Neutrophil (primary cell): ENCODE results near the gene AIP.
"Not testable (repeated sequence)": the region's sequence is repeated elsewhere in the genome, so short reads cannot be mapped to it uniquely, and the experiment has no call there.

Source experiments
- H3K27ac ChIP-seq: fragments of 200-600 bp; sonication (generic); 2 replicates; pipeline ENCODE4 v1.5.1; 2016; ENCODE audit warnings: mild to moderate bottlenecking, moderate library complexity
- H3K27me3 ChIP-seq: fragments of 200-600 bp; sonication (generic); 2 replicates; pipeline ENCODE4 v1.6.0; 2016; ENCODE audit warnings: mild to moderate bottlenecking
- H3K36me3 ChIP-seq: fragments of 200-600 bp; sonication (generic); 2 replicates; pipeline ENCODE4 v1.5.1; 2017
- H3K4me1 ChIP-seq, 2 experiments: fragments of 200-600 bp in 1 of 2; sonication (generic) in 1 of 2; 1 replicate in 1 of 2; 2 replicates in 1 of 2; pipeline versions ENCODE4 v1.5.1 to v1.6.1; 2013 to 2016; ENCODE audit warnings: low read depth in 1 of 2, low read length in 1 of 2, mild to moderate bottlenecking in 1 of 2, moderate library complexity in 1 of 2; ENCODE audit not compliant: control insufficient read depth in 1 of 2, insufficient read depth in 1 of 2
- H3K4me3 ChIP-seq, 2 experiments: fragments of 200-600 bp in 1 of 2; sonication (generic) in 1 of 2; 1 replicate in 1 of 2; 2 replicates in 1 of 2; pipeline ENCODE4 v1.5.1; 2013 to 2016; ENCODE audit warnings: low read depth in 1 of 2, low read length in 1 of 2, mild to moderate bottlenecking in 1 of 2, moderate library complexity in 1 of 2
- H3K9me3 ChIP-seq: fragments of 200-600 bp; sonication (generic); 2 replicates; pipeline ENCODE4 v1.5.1; 2016
- CTCF ChIP-seq: fragments of 200-600 bp; sonication (generic); IDR thresholded peaks from 2 replicates; pipeline ENCODE4 v1.5.1; 2016; ENCODE audit warnings: antibody characterized with exemption

AIP gene

GRCh38 chr11:67465189-67465510, 17.7 kb upstream of the AIP start:
- Histone ChIP-seq H3K4me1 (peaks cover 27 to 39% of the 10 kb centered on the region in 2 experiments), H3K4me3 (peak overlapping the region; percentile 75 to 87), H3K36me3 (no peaks in the 10 kb centered on the region), H3K27ac (peak overlapping the region; percentile 95), H3K9me3 (no peaks in the 10 kb centered on the region), H3K27me3 (no peaks in the 10 kb centered on the region)
- no peak for TF ChIP-seq CTCF

GRCh38 chr11:67465530-67465929, 17.3 kb upstream of the AIP start:
- peak overlapping the region; percentile 75 to 87 for H3K4me3 ChIP-seq
- H3K27ac ChIP-seq: peak overlapping the region; percentile 95
- H3K9me3 ChIP-seq, H3K27me3 ChIP-seq, H3K36me3 ChIP-seq: not testable (repeated sequence)
- peaks cover 27 to 39% of the 10 kb centered on the region in 2 experiments for H3K4me1 ChIP-seq

- no peak for TF ChIP-seq CTCF
- Histone ChIP-seq H3K27me3 (no peaks in the 10 kb centered on the region), H3K36me3 (no peaks in the 10 kb centered on the region), H3K9me3 (no peaks in the 10 kb centered on the region), H3K4me3 (no peak overlapping the region), H3K27ac (peak overlapping the region; percentile 43), H3K4me1 (peaks cover 27 to 39% of the 10 kb centered on the region in 2 experiments)
Observed at GRCh38 chr11:67466367-67466766, 16.5 kb upstream of the AIP start.

GRCh38 chr11:67466962-67467771, 15.7 kb upstream of the AIP start:
- H3K4me3 ChIP-seq: no peak overlapping the region

GRCh38 chr11:67468056-67468455, 14.8 kb upstream of the AIP start:
- Histone ChIP-seq H3K27ac (peak overlapping the region; percentile 73), H3K4me1 (peaks cover 27 to 39% of the 10 kb centered on the region in 2 experiments)

More at GRCh38 chr11:67466962-67467771, 15.7 kb upstream of the AIP start:
- Histone ChIP-seq H3K27ac (peak overlapping the region; percentile 43), H3K36me3 (no peaks in the 10 kb centered on the region), H3K4me1 (peaks cover 27 to 39% of the 10 kb centered on the region in 2 experiments), H3K9me3 (no peaks in the 10 kb centered on the region), H3K27me3 (no peaks in the 10 kb centered on the region)
- TF ChIP-seq CTCF: no peak

More at GRCh38 chr11:67468056-67468455, 14.8 kb upstream of the AIP start:
- H3K36me3 ChIP-seq: no peaks in the 10 kb centered on the region
- H3K27me3 ChIP-seq: no peaks in the 10 kb centered on the region
- no peaks in the 10 kb centered on the region for H3K9me3 ChIP-seq
- peak overlapping the region; percentile 69 to 91 for H3K4me3 ChIP-seq
- TF ChIP-seq CTCF: no peak
